ENCODE data around the gene CLIC3.

GRCh38 chr9:136953771-136954269, 42.5 kb downstream of the CLIC3 start:
- TF ChIP-seq CTCF (IDR thresholded peaks at IDR 0.05), result no peak
- no peak for TF ChIP-seq EZH2 (IDR thresholded peaks at IDR 0.05; ENCODE audit: borderline replicate concordance, insufficient read depth, low read depth, low read length, poor library complexity, severe bottlenecking)

Measured in B cell (primary cell).